ENCODE measurements around the gene UBTD1.
A peak's percentile ranks its signal among the peaks of the same experiment; 100 is the strongest.

The UBTD1 gene

GRCh38 chr10:97590082-97590747 lies 91.5 kb downstream of the UBTD1 start:
- DNase-seq, result no peak

- DNase-seq, result no peak
These were observed 92.2 kb downstream of the UBTD1 start for GRCh38 chr10:97590748-97591495.

- DNase-seq, result no peak
These were observed 94.7 kb downstream of the UBTD1 start for GRCh38 chr10:97593421-97593820.

- peak; percentile 80 for DNase-seq
These were observed 97.7 kb downstream of the UBTD1 start for GRCh38 chr10:97596101-97597082.

GRCh38 chr10:97597778-97598177 lies 99.1 kb downstream of the UBTD1 start:
- DNase-seq, result no peak

- no peak for DNase-seq
These were observed 99.9 kb downstream of the UBTD1 start for GRCh38 chr10:97598407-97599271.

GRCh38 chr10:97599272-97599619 lies 100.5 kb downstream of the UBTD1 start:
- DNase-seq, result no peak

- no peak for DNase-seq
These were observed 101.9 kb downstream of the UBTD1 start for GRCh38 chr10:97600616-97601015.

GRCh38 chr10:97601268-97602215 lies 102.8 kb downstream of the UBTD1 start:
- DNase-seq, result no peak

- DNase-seq, result no peak
These were observed 108.4 kb downstream of the UBTD1 start for GRCh38 chr10:97607095-97607636.

- DNase-seq, result no peak
These were observed 110.4 kb downstream of the UBTD1 start for GRCh38 chr10:97608991-97609561.

- DNase-seq, result no peak
These were observed 112.7 kb downstream of the UBTD1 start for GRCh38 chr10:97611473-97611872.

- peak; percentile 49 for DNase-seq
These were observed 113.7 kb downstream of the UBTD1 start for GRCh38 chr10:97612386-97612785.

GRCh38 chr10:97618285-97618684 lies 119.6 kb downstream of the UBTD1 start:
- DNase-seq, result no peak

- DNase-seq, result no peak
These were observed 120.0 kb downstream of the UBTD1 start for GRCh38 chr10:97618733-97619132.

Measured in NCI-H226 (cell line).